HG02973 (cell line): ENCODE measurements around the gene ABHD8.

Experiments used
- ATAC-seq: cut with Tn5 transposase; IDR thresholded peaks from one replicate; pipeline ENCODE4 v1.9.1; 2021; ENCODE audit warnings: moderate library complexity; ENCODE audit not compliant: unreplicated experiment

ABHD8 gene

DNA sequence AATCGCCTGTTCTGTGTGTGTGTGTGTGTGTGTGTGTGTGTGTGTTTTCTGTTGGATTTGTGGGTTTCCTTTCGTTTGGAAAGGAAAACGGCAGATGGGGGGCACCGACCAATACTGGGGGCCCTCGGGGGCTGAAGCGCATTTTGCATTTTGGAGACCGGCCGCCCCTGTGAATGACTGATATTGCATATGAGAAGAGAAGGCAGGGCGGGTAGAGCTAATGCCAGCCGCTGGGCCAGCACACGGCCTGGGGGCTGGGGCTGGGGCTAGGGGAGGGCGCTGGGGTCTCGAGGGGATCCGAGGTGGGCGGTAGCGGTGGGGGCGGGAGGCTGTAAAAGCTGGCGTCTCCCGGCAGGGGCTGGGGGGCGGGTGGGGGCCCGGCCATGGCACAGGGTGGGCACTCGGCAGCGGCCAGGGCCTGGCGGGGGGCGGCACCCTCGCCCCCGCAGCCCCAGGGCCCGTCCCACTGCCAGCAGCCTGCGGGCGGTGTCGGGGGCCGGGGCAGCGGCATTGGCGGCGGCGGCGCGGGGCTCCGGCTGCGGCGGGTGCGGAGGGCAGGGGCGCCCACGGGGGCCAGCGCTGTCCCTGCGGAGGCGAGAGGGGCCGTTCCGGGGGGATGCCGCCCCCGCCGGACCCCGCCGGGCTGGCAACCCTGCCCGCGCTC lies 20.2 kb upstream of the ABHD8 start:
- ATAC-seq = no peak

DNA sequence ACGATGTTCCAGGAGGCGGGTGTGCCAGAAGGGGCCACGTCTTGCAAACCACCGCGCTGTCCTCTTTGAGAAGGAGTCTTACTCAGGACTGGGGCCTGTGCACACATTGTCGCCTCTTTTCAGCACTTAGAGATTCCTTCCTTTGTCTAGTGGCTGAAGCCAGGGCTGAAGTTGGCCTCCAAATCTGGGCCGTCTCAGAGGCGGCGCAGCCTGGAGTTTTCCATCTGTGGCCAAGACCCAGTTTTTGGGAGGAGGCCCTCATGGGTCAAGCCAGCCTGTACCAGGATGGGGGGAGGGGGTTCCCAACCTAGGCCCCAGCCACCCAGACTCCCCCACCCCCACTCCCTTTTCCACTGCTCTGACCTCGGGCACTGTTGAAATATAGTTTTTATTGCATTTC lies 19.6 kb upstream of the ABHD8 start:
- ATAC-seq = no peak

DNA sequence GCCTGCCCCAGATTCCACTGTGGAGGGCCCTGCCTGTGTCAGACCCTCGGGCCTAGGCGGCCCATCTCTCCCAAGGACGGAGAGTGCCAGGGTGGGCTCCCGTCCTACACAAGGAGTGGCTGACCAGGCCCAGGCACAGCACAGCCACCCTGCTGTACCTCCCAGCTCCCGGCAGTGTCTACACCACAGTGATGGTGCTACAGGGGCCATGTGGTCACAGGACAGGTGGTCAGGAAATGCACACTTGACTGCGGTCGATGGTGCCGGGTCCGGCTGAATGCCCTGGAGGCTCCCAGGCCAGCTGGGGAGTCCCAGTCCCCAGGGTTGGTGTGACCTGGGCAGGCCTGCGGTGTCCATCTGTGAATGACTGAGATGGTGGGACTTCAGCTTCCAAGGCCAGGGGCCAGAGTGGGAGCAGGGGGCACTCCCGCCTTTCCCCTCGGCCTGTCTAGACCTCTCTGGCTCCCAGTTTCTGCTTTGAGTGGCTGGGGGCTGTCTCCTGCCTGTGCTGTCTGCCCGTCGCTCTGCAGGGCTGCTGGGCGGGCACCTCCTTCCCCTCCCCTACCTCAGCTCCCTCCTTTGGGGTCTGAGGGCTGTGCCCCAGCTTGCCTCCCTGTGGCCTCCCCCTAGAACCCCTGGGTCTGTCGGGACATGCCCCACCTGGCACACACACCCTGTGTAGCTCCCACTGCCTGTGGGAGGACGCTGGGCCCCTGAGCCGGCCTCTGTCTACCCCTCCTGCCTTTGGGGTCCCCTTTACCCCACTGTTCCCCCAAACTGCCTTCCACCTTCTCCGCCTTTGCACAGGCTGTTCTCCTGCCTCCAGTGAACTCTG lies 18.6 kb upstream of the ABHD8 start:
- no peak for ATAC-seq

DNA sequence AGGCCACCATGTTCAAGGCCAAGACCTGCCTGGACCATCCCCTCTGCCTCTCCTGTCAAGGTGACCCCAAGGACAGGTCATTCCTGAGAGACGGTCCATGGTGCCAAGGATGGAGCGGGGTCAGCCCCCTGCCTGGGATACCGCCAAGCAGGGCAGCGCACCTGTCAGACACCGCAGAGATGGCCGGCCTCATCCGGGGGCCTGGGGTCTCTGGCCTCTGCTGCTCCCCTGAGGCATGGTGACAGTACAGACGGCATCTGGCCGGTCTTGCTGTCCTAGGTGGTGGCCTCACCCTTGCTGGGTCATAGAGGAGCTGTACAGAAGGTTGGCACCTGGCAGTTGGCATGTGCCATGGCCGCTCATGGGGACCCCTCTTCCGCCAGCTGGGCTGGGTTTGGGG lies 17.2 kb upstream of the ABHD8 start:
- ATAC-seq = no peak

DNA sequence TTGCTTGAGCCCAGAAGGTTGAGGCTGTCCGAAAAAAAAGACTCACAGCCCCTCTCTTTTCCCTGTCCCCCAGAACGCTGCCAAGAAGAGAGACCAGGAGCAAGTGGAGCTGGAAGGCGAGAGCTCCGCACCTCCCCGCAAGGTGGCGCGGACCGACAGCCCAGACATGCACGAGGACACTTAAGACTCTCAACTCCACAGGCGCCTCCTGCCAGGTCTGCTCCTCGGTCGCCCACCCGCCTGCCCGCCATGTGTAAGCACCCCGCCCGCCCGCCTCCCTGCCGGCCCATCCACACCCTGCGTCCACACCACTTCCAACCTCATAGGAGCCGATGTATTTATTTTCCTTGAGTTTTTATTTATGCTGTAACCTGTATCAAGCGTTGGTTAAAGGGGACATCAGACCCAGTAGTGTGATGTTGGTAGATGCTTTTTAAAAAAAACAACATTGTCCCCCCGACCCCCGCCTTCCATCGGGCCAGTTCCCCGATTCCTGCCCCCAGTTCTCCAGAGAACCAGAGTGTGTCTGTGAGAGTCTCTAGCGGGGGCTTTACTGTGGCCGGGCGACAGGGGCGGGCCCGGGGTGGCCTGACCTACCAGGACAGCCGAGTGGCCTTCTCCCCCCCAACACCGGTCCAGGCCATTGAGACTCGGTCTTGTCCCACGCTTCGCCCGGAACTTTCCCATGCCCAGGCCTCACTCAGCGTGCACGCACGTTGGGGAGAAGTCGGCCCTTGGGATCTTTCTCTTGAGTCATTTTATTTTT lies 16.4 kb upstream of the ABHD8 start:
- no peak for ATAC-seq

DNA sequence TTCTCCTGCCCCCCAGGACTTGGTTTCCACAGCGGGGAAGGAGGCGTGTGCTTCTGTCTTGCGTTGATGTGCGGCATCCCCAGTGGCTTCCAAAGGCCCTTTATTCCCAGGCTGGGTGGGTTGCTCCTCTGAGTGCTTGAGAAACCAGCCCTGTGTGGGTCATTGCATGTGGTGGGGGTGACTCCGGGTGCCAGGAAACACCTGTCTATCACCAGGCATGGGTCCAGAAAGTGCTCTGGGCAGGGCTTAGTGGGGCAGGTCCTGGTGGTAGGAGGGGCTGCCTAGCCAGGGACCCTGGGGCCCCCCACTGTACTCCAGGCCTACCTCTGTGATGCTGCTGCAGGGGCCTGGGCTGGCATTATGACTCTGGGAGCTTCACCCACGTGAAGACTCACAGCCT lies 15.7 kb upstream of the ABHD8 start:
- no peak for ATAC-seq

DNA sequence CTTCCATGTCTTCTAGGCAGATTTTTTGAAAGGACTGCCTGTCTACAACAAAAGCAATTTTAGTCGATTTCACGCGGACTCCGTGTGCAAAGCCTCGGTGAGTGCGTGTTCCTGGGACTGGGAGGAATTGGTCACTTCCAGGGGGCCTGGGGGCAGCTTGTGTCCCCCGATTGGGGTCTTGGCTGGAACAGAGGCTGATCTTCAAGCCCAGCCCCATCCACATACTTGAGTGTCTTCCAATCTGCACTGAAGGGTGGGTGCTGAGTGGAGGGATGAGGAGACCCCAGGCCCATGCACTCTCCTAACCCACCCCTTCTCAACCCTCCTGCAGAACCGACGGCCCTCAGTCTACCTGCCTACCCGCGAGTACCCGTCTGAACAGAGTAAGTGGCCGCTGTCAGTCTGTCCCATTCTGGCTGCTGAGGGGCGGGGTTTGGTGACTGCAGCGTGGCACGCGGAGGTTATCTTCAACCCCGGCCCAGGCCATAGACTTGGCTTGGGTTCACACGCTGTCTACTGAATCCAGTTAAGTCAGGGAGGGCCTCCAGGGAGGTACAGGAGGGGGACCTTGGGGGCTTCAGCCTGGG lies 10.9 kb upstream of the ABHD8 start:
- no peak for ATAC-seq

DNA sequence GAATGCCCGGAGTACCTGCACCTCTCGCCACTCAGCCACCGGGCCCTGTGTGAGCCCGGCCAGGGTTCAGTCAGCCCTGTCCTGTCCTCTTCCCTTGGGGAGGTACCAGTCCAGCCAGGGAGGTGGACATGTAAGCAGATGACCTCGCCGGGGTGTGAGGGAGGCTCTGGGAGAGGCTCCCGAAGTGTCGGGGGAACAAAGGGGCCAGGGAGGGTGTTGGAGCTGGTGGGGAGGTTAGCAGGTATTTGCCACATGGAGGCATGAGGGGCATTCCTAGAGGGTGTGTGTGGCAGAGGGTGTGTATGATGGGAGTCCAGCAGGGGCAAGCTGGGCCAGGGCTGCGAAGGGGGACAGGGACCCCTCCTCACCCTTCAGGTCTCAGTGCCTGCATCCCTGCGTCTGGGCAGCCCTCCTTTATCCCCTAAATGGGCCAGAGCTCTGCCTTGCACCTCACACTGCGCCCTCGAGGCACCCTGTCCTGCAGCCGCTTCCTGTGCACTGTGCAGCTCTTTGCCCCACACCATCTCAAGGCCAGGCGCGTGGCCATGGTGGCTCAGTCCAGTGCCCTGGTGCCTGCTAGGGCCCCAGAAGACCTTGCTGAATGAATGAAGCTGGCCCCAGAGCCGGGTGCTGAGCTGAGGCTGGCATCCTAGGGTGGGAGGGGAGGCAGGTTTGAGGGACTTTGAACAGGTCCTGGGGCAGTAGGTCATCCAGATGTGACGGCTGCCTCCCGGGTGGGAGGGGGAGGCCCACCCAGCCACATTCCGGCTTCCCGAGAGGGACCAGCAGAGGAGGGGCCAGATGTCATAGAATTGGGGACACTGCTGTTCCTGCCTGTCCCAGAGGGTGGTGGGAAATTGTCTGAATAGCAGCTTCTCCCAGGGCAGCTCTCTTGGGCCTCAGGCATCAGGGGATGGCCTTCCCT lies 9.2 kb upstream of the ABHD8 start:
- no peak for ATAC-seq

DNA sequence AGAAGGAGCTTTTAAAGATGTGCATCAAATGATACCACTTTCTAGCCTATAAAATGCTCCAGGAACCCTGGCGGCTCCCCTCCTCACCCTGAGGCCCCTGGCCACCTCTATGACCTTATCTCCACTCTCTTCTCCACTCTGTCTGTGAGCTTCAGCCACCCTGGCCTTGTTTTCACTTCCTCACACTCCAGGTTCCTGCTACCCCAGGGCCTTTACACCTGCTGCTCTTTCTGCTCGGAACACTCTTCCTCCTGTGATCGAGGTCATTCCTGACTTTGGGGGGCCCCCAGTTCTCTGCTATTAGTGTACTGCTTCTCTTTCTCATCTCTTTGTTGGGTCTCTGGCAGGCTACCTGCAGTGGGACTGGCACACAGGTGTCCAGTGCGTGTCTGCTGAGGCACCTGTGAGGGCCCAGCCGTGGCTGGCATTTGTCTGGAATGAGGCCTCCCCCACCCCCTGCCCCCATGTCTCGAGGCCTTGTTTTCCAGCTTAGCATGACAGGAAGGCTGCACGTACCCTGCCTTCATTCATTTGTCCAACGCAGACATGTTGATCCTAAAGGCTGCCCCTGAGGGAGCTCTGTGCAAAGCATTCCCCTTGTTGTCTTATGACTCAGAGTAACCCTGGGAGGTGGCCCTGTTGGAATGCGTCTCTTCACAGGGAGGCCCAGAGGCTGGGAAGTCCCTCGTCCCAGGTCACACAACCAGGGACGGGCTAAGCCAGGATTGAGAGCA lies 8.4 kb upstream of the ABHD8 start:
- ATAC-seq = no peak

DNA sequence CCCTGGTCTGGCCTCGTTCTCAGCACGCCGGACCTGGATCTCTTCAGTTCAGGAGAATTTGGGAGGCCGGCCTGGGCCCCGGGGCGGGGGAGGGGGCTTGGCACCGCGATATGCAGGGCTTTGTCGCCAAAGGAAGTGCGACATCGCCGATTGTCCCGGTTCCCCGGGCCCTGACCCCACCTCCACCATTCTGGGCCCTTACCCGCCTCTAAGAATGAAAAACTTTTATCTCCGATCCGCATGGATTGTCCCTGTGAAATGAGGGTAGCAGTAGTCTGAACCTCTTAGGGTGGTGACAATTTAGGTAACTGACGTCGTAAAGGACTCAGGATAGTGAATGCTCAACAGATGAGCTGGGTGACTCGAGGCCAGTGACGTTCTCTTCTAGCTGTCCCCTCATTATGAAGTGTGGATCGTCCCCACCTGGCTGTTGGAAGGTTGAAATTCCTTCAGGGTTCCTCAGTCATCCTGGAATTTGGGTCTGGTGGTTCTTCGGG lies 6.8 kb upstream of the ABHD8 start:
- ATAC-seq = no peak

DNA sequence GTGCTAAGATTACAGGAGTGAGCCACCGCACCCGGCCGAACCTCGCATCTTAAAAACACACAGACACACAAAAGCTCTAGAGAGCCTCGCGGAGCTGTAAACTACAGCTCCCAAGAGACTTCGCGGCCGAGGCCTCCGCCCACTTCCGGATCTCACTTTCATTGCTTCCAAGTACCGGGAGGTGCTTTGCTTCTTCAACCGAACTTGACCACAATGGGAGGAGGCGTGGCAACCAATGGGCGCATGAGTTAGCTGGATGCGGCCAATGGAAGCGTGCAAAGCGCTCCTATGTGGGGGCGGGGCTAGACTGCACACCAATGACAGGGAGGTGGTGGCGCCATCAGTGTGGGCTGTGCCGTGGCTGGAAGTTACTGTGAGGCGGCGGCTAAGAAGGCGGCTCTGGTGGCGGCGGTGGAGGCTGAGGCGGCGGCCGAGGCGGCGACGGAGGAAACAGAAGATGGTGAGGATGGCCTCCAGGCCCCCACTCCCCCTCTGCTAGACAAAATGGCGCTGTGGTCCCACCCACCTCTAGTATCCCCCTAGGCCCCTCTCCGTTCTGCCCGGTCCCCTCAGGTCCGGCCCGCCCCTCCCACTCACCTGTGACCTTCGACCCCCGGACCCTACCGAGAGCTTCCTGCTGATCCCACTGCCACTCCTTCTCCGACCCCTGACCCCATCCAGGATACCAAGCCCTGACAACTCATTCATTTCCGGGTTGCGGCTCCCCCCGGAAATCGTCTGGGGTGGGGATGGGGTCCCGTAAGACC lies 6.2 kb upstream of the ABHD8 start, which contains the start of gene DDA1:
Gene DDA1, plus strand, starts transcription at position 366 of the 767 bp plus-strand sequence. Its CDS starts 92 bp downstream, at position 458.
- ATAC-seq = peak; percentile 42

DNA sequence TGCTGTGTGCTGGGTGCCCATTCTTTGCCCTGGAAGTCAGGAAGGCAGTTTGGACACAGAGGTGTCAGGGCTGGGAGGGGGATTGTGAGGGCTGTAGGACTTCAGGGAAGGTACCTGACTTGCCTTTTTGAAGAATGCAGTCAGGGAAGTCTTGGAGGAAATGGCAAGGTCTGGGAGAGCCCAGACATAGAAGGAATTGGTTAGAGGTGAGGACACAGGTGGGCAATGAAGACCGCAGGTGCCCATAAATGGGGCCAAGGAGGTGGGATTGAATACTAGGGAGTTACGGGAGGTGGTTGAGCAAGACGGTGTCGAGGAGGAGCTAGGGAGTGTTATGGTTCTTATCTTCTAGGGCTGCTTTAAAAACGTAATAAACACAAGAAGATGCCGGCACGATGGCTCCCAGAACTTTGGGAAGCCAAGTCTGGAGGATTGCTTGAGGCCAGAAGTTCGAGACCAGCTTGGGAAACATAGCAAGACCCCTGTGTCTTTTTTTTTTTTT lies 4.7 kb upstream of the ABHD8 start:
- no peak for ATAC-seq

DNA sequence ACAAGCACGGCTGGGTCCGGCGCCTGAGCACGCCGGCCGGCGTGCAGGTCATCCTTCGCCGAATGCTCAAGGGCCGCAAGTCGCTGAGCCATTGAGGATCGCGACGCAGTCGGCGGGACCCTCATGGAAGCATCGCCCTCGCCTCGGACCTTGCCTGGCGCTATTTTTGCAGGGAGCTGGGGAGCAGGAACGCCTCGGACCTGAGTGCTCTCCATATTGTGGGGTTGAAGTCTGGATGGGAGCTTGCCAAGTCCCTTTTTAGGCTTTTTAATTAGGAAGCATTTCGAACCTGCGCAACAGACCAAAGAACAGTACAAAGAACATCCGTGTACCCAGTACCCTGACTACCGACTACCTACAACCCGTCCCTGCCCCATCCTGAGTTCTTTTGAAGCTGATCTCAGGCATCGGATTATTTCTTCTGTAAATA lies 3.1 kb upstream of the ABHD8 start:
- ATAC-seq = no peak

DNA sequence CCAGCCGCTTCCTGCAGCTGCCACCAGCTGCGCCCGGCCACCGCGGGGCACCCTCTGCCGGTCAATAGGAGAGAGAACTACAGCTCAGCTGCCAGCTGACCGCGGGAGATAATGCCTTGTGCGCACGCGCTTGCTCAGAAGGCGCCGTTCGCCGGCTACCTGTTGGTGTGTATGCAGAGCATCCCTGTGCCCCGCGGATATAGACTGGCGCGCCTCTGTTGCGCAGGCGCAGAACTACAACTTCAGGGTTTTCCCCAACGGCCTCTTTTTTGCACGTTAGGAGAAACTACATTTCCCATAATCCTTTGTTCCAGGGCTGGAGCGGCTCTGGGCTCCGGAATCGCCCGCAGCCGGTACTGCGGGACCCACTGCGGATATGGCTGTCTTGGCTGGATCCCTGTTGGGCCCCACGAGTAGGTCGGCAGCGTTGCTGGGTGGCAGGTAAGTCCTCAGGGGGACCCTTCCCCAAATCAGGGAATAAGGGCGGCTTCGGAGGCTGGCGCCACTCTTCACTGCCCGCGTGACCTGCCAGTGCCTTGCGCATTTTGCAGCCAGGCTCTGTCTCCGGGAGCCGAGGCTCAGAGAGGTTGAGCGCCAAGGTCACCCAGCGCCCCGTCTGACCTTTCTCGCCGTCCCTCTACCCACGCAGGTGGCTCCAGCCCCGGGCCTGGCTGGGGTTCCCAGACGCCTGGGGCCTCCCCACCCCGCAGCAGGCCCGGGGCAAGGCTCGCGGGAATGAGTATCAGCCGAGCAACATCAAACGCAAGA lies 2.5 kb upstream of the ABHD8 start, which contains the start of gene MRPL34:
Gene MRPL34, plus strand, starts transcription at position 356 of the 768 bp plus-strand sequence. Its CDS starts 21 bp downstream, at position 377.
- peak; percentile 49 for ATAC-seq

DNA sequence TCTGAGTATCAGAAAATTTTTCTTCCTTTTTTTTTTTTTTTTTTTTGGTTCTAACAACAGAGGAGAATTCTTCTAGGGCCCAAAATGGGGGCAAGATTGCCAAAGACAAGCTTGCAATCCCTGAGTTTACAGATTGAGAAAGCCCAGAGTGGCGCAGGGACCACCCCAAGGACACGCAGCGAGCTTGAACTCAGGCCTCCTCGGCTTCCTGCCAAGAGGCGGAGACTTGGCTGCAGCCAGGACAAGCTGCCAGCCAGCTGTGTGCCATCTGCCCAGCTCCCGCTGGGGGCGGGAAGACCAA lies 1.9 kb upstream of the ABHD8 start:
- ATAC-seq = no peak

DNA sequence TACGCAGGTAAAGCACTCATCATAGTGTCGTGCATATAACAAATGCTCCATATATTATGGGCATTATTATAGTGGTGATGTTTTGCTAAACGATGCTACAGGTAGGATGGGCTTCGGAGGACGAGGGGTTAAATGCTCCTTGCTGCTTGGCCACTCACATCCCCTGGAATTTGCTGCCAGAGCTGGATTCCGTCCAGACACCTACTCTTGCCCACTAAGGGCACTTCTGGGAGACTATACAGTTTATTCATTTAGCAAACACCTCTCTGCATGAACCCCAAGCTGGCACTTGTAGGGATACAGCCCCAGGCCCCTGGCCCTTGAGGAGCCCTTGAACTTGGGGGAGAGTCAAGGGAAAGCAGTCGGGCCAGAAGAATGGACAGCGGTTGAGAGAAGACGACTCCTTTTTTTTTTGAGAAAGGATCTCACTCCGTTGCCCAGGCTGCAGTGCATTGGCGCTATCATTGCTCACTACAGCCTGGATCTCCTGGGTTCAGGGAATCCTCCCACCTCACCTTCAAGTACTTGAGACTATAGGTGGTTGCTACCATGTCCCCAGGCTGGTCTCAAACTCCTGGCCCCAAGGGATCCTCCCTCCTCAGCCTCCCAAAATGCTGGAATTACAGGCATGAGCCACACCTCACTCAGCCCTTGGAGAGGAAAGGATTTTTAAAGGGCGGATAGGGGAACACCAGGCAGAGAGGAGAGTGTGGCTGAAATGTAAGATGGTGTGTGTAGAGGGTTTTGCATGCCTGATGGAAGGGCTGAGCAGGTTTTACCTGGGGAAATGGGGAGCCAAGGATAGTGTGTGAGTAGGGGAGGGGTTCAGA lies 1.4 kb upstream of the ABHD8 start:
- ATAC-seq = no peak

DNA sequence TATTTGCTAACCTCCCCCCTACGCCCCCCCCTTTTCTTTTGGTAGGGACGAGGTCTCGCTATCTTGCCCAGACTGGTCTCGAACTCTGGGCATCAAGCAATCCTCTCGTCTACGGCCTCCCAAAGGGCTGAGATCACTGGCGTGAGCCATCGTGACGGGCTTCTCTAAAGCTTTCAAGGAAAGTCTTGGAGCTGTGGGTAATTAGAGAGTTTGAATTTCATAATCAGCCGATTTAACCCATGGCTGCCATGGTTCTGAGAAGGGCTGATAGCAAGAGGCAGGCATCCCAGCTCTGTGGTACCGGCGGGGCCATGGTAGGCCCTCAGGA lies 679 bp upstream of the ABHD8 start:
- ATAC-seq = no peak
